Measurements from ENCODE around the gene GTPBP1. TPM values are rescaled to one million over a fixed set of nuclear protein-coding genes. Genes with fewer than 3 reads are reported as not detected.

The GTPBP1 gene
- total RNA-seq, 1 donor from 2014 or later: 101 TPM

DNA sequence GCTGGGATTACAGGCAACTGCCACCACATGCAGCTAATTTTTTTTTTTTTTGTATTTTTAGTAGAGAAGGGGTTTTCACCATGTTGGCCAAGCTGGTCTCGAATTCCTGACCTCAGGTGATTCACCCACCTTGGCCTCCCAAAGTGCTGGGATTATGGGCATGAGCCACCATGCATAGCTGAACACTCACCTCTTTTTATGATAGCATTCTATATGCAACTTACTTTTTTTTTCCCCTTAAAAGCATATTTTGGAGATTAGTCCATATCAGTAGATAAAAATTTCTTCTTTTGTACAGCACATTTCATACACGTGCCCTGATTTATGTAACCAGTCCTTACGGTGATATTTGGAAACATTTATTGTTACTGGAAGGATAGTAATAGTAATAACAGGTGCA, 14.6 kb downstream of the GTPBP1 start:
- no peaks in the 10 kb centered on the region for H3K27me3 Mint-ChIP-seq (ENCODE audit: low read depth)

DNA sequence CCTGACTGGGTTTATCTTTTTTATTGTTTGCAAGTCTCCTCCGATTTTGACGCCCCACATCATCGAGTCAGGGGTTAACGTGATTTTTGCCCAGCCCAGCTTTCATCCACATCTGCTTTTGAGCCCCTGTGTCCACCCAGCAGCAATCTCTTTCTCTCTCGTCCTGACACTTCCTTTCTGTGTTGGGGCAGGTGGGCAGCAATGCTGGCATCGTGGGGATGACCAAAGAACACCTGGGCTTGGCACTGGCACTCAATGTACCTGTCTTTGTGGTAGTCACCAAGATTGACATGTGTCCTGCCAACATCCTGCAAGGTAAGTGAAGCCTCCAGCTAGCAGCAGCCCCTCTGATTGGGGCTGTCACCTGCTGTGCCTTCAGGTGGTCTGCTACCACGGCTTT, 15.8 kb downstream of the GTPBP1 start:
- Mint-ChIP-seq H3K4me1 (ENCODE audit: low read depth) (peaks cover 3% of the 10 kb centered on the region), H3K4me3 (ENCODE audit: low read depth) (no peak overlapping the region), H3K36me3 (ENCODE audit: low read depth) (peaks cover 84% of the 10 kb centered on the region), H3K27ac (no peak overlapping the region), H3K27me3 (ENCODE audit: low read depth) (no peaks in the 10 kb centered on the region), H3K9me3 (no peaks in the 10 kb centered on the region)
- intact Hi-C loops (cut with micrococcal nuclease): no loop called here
- DNase-seq (ENCODE audit: low spot score): no peak

More for the DNA sequence above, 14.6 kb downstream of the GTPBP1 start:
- Mint-ChIP-seq H3K9me3 (no peaks in the 10 kb centered on the region), H3K27ac (no peak overlapping the region), H3K4me3 (ENCODE audit: low read depth) (no peak overlapping the region), H3K36me3 (ENCODE audit: low read depth) (peaks cover 75% of the 10 kb centered on the region), H3K4me1 (ENCODE audit: low read depth) (peaks cover 3% of the 10 kb centered on the region)
- DNase-seq (ENCODE audit: low spot score): no peak
- intact Hi-C loops (cut with micrococcal nuclease): no loop called here

DNA sequence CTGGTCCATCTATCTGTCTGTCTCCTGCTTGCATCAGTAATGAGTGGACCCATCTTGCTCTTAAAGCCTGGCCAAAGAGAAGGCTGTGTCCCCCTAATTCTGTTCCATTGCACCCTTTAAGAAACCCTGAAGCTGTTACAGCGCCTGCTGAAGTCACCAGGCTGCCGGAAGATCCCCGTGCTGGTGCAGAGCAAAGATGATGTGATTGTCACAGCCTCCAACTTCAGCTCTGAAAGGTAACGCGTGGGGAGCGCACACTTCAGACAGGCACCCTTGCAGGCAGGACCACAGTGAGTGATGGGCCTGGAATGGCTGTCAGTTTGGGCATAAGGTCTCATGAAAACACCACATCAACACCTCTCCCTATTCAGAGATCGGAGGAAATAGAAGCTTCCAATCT, 18.4 kb downstream of the GTPBP1 start:
- Mint-ChIP-seq H3K27ac (no peak overlapping the region), H3K36me3 (ENCODE audit: low read depth) (peaks cover 87% of the 10 kb centered on the region), H3K4me1 (ENCODE audit: low read depth) (no peaks in the 10 kb centered on the region), H3K4me3 (ENCODE audit: low read depth) (no peak overlapping the region), H3K9me3 (no peaks in the 10 kb centered on the region), H3K27me3 (ENCODE audit: low read depth) (no peaks in the 10 kb centered on the region)
- intact Hi-C loops (cut with micrococcal nuclease): no loop called here
- DNase-seq (ENCODE audit: low spot score): no peak

- Mint-ChIP-seq H3K9me3 (no peaks in the 10 kb centered on the region), H3K4me1 (ENCODE audit: low read depth) (no peaks in the 10 kb centered on the region), H3K27ac (no peak overlapping the region), H3K27me3 (ENCODE audit: low read depth) (no peaks in the 10 kb centered on the region), H3K36me3 (ENCODE audit: low read depth) (peaks cover 91% of the 10 kb centered on the region), H3K4me3 (ENCODE audit: low read depth) (no peak overlapping the region)
- no peak for DNase-seq (ENCODE audit: low spot score)
- intact Hi-C loops (cut with micrococcal nuclease): no loop called here
Measured at GRCh38 chr22:38724926-38725571, 19.3 kb downstream of the GTPBP1 start.

GRCh38 chr22:38725900-38726655, 20.3 kb downstream of the GTPBP1 start:
- H3K4me3 Mint-ChIP-seq (ENCODE audit: low read depth): no peak overlapping the region
- peaks cover 96% of the 10 kb centered on the region for H3K36me3 Mint-ChIP-seq (ENCODE audit: low read depth)
- no peak for DNase-seq (ENCODE audit: low spot score)
- H3K9me3 Mint-ChIP-seq: no peaks in the 10 kb centered on the region
- no peak overlapping the region for H3K27ac Mint-ChIP-seq
- intact Hi-C loops (cut with micrococcal nuclease): no loop called here
- no peaks in the 10 kb centered on the region for H3K27me3 Mint-ChIP-seq (ENCODE audit: low read depth)
- H3K4me1 Mint-ChIP-seq (ENCODE audit: low read depth): no peaks in the 10 kb centered on the region

- no peak for DNase-seq (ENCODE audit: low spot score)
- intact Hi-C loops (cut with micrococcal nuclease): no loop called here
- H3K4me1 Mint-ChIP-seq (ENCODE audit: low read depth): no peaks in the 10 kb centered on the region
- peaks cover 93% of the 10 kb centered on the region for H3K36me3 Mint-ChIP-seq (ENCODE audit: low read depth)
- no peak overlapping the region for H3K27ac Mint-ChIP-seq
- H3K27me3 Mint-ChIP-seq (ENCODE audit: low read depth): no peaks in the 10 kb centered on the region
- H3K4me3 Mint-ChIP-seq (ENCODE audit: low read depth): no peak overlapping the region
- H3K9me3 Mint-ChIP-seq: no peaks in the 10 kb centered on the region
Measured at GRCh38 chr22:38727123-38727522, 21.4 kb downstream of the GTPBP1 start.

- H3K36me3 Mint-ChIP-seq (ENCODE audit: low read depth): peaks cover 93% of the 10 kb centered on the region
Measured at GRCh38 chr22:38727530-38728451, 22.0 kb downstream of the GTPBP1 start.

DNA sequence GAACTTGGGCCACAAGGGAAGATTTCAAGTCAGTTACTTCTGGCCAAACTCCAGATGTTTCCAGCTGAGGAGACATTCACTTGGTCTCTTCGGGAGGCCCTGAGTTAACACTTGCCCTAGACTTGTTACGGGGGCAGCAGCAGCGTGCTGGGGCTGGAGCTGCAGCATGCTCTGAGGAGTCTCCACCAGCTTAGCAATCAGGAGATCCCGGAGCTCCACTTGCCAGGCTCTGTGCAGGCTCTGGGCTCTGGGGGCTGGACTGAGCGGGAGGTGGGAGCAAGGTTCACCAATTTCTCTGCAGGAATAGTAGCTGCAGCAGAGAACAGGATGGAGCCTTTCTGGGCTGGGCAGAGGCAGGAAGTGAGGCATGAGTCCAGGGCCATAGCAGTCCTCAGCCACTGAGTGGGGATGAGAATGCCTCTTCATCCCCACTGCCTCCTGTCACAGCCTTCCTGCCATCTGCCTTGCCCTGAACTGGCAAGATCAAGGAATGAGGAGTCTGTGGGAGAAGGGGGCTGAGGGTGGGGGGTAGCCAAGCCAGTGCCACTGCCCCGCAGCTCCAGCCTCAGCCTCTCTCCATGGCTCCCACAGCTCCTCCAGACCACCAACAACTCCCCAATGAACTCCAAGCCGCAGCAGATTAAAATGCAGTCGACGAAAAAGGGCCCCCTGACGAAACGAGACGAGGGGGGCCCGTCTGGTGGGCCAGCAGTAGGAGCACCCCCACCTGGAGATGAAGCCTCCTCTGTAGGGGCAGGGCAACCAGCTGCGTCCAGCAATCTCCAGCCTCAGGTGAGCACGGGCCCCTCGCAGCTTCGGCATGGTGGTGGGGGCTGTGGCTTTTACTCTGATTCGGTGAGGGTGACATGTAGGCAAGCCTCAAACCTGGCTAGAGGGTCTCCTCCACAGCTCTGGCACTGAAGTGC, 23.4 kb downstream of the GTPBP1 start:
- no peaks in the 10 kb centered on the region for H3K27me3 Mint-ChIP-seq (ENCODE audit: low read depth)
- no peak overlapping the region for H3K27ac Mint-ChIP-seq
- H3K4me1 Mint-ChIP-seq (ENCODE audit: low read depth): no peaks in the 10 kb centered on the region
- no peak overlapping the region for H3K4me3 Mint-ChIP-seq (ENCODE audit: low read depth)
- DNase-seq (ENCODE audit: low spot score): no peak
- H3K36me3 Mint-ChIP-seq (ENCODE audit: low read depth): peaks cover 92% of the 10 kb centered on the region
- H3K9me3 Mint-ChIP-seq: no peaks in the 10 kb centered on the region
- intact Hi-C loops (cut with micrococcal nuclease): no loop called here

More at GRCh38 chr22:38727530-38728451, 22.0 kb downstream of the GTPBP1 start:
- no peaks in the 10 kb centered on the region for H3K4me1 Mint-ChIP-seq (ENCODE audit: low read depth)
- no peaks in the 10 kb centered on the region for H3K9me3 Mint-ChIP-seq
- intact Hi-C loops (cut with micrococcal nuclease): no loop called here
- no peak overlapping the region for H3K4me3 Mint-ChIP-seq (ENCODE audit: low read depth)
- H3K27ac Mint-ChIP-seq: no peak overlapping the region
- H3K27me3 Mint-ChIP-seq (ENCODE audit: low read depth): no peaks in the 10 kb centered on the region
- DNase-seq (ENCODE audit: low spot score): no peak

DNA sequence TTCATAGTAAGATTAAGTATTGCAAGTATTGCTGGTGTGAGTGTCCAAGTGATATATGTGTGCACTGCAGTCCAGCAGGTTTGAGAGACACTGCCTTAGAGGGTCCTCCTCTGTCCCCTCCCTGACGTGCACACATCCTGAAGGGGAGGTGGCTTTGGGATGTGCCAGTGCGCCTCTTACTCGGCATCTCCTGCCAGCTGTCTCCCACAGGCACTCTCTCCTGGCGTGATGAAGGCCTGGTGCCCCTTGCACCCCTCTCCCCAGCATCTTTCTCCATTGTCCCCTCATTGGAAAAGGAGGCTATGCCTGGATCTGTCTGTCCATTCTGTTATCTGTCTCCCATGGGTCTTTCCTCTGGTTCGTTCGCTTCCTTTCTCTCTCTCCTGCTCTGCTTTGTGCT, 24.2 kb downstream of the GTPBP1 start:
- H3K9me3 Mint-ChIP-seq: no peaks in the 10 kb centered on the region
- H3K27ac Mint-ChIP-seq: no peak overlapping the region
- DNase-seq (ENCODE audit: low spot score): no peak
- no peak overlapping the region for H3K4me3 Mint-ChIP-seq (ENCODE audit: low read depth)
- H3K4me1 Mint-ChIP-seq (ENCODE audit: low read depth): peaks cover 4% of the 10 kb centered on the region
- intact Hi-C loops (cut with micrococcal nuclease): no loop called here
- H3K27me3 Mint-ChIP-seq (ENCODE audit: low read depth): no peaks in the 10 kb centered on the region
- peaks cover 93% of the 10 kb centered on the region for H3K36me3 Mint-ChIP-seq (ENCODE audit: low read depth)

DNA sequence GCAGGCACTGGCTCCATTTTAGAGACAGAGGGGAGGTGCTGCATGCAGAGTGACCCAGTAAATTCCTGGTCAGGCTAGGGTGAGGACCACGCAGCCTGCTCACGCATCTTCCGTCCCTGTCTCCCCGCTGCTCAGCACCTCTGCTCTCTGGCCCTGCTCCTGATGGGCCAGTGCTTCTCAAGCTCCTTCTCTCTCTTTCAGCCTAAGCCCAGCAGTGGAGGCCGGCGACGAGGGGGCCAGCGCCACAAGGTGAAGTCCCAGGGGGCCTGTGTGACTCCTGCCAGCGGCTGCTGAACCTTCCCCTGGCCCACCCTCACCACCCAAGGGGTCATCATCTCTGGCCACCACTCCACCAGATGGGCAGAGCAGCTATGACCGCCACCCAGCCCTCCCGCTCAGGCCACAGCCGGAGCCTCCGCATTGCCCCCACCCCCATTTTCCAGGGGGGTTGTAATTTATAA, 24.7 kb downstream of the GTPBP1 start:
- Mint-ChIP-seq H3K4me1 (ENCODE audit: low read depth) (peaks cover 8% of the 10 kb centered on the region), H3K4me3 (ENCODE audit: low read depth) (no peak overlapping the region), H3K9me3 (no peaks in the 10 kb centered on the region), H3K27me3 (ENCODE audit: low read depth) (no peaks in the 10 kb centered on the region), H3K36me3 (ENCODE audit: low read depth) (peaks cover 92% of the 10 kb centered on the region), H3K27ac (no peak overlapping the region)
- no peak for DNase-seq (ENCODE audit: low spot score)
- intact Hi-C loops (cut with micrococcal nuclease): no loop called here

GRCh38 chr22:38731703-38732161, 26.0 kb downstream of the GTPBP1 start:
- Mint-ChIP-seq H3K36me3 (ENCODE audit: low read depth) (peaks cover 88% of the 10 kb centered on the region), H3K27ac (no peak overlapping the region), H3K4me3 (ENCODE audit: low read depth) (no peak overlapping the region), H3K4me1 (ENCODE audit: low read depth) (peaks cover 8% of the 10 kb centered on the region), H3K27me3 (ENCODE audit: low read depth) (no peaks in the 10 kb centered on the region), H3K9me3 (no peaks in the 10 kb centered on the region)
- DNase-seq (ENCODE audit: low spot score): no peak
- intact Hi-C loops (cut with micrococcal nuclease): loop anchor here (2.0 kb wide), 1 partner anchor 23 kb away; the partner anchor contains the start of gene SUN2
